ENCODE data around the gene THOC6. TPM values are rescaled to one million over a fixed set of nuclear protein-coding genes. Genes with fewer than 3 reads are reported as not detected.
A peak's percentile ranks its signal among the peaks of the same experiment; 100 is the strongest.

The THOC6 gene
- total RNA-seq, 1 experiment from 2014 or later: 76.5 TPM

GRCh38 chr16:3035972-3036725, 12.3 kb downstream of the THOC6 start:
- H3K27me3 Mint-ChIP-seq (ENCODE audit: low read depth): peaks cover 3% of the 10 kb centered on the region; the same call in 1 of the 2 replicates
- POLR2A ChIA-PET: interaction anchor here (0.7 to 1.4 kb wide), 2 partner anchors 8 to 12 kb away, joined by 3 read pairs; no protein-coding TSS in a partner anchor

GRCh38 chr16:3036726-3037315, 13.0 kb downstream of the THOC6 start, which contains the start of gene BICDL2:
BICDL2 (minus strand) TSS chr16:3036944; CDS start chr16:3035496, 1,448 bp downstream.
- peak; percentile 76 for ATAC-seq
- Mint-ChIP-seq H3K27ac (no peak within 1 kb of the TSS), H3K27me3 (ENCODE audit: low read depth) (peaks cover 3% of the 10 kb centered on the region; the same call in 1 of the 2 replicates), H3K4me3 (peak within 1 kb of the TSS; percentile 72), H3K9me3 (no peaks in the 10 kb centered on the region), H3K36me3 (no peaks in the 10 kb centered on the region), H3K4me1 (peaks cover 30% of the 10 kb centered on the region)
- peak; percentile 91 for DNase-seq (ENCODE audit: low spot score)
- CTCF ChIA-PET: interaction anchor here (0.6 to 11.1 kb wide), 5 partner anchors 5 to 559 kb away, joined by 4 to 152 read pairs (median 31); partner anchors contain the start of gene TNFRSF12A
- POLR2A ChIA-PET: interaction anchor here (0.7 kb wide), 1 partner anchor 9 kb away, joined by 3 read pairs; no protein-coding TSS in a partner anchor
- 0 out of 2 replicates have a peak, but pooled peaks have one; percentile 15 for TF ChIP-seq FOXP4 (CRISPR knock-in tag; IDR thresholded peaks at IDR 0.05)
- TF ChIP-seq MXD4 (CRISPR knock-in tag; IDR thresholded peaks at IDR 0.05; ENCODE audit: borderline replicate concordance): no peak
- TF ChIP-seq HMGXB4 (CRISPR knock-in tag; IDR thresholded peaks at IDR 0.05): 0 out of 2 replicates have a peak, but pooled peaks have one; percentile 15
- no peak for TF ChIP-seq ERG (CRISPR knock-in tag; IDR thresholded peaks at IDR 0.05)
- TF ChIP-seq GTF2I (CRISPR knock-in tag; conservative IDR thresholded peaks at IDR 0.05): peak; percentile 74
- no peak for TF ChIP-seq TCF7 (CRISPR knock-in tag; IDR thresholded peaks at IDR 0.05; ENCODE audit: low read depth)
- no peak for TF ChIP-seq AR (CRISPR knock-in tag; IDR thresholded peaks at IDR 0.05)
- no peak for TF ChIP-seq USF1 (CRISPR knock-in tag; IDR thresholded peaks at IDR 0.05)
- no peak for TF ChIP-seq TEAD4 (CRISPR knock-in tag; IDR thresholded peaks at IDR 0.05)
- no peak for TF ChIP-seq AFF4 (CRISPR knock-in tag; IDR thresholded peaks at IDR 0.05; ENCODE audit: borderline replicate concordance)
- no peak for TF ChIP-seq STAT6 (CRISPR knock-in tag; conservative IDR thresholded peaks at IDR 0.05; ENCODE audit: low read depth)
- TF ChIP-seq EMX1 (CRISPR knock-in tag; IDR thresholded peaks at IDR 0.05): no peak

More at GRCh38 chr16:3035972-3036725, 12.3 kb downstream of the THOC6 start:
- H3K36me3 Mint-ChIP-seq: no peaks in the 10 kb centered on the region
- ATAC-seq (peak; percentile 15), DNase-seq (ENCODE audit: low spot score) (peak; percentile 42)
- H3K27ac Mint-ChIP-seq: no peak overlapping the region
- TF ChIP-seq PRRX2 (CRISPR knock-in tag; IDR thresholded peaks at IDR 0.05) (no peak), TCF7 (CRISPR knock-in tag; IDR thresholded peaks at IDR 0.05; ENCODE audit: low read depth) (no peak), ZMAT4 (CRISPR knock-in tag; IDR thresholded peaks at IDR 0.05) (no peak), ZNF263 (CRISPR knock-in tag; IDR thresholded peaks at IDR 0.05; ENCODE audit: low read depth) (peak; percentile 25; the same call in 1 of the 2 replicates)
- peaks cover 33% of the 10 kb centered on the region for H3K4me1 Mint-ChIP-seq
- CTCF ChIA-PET: interaction anchor here (0.6 to 11.1 kb wide), 6 partner anchors 5 to 560 kb away, joined by 4 to 292 read pairs (median 21); partner anchors contain the start of genes CLDN6, HCFC1R1, THOC6 and TNFRSF12A
- H3K9me3 Mint-ChIP-seq: no peaks in the 10 kb centered on the region
- H3K4me3 Mint-ChIP-seq: peak overlapping the region; percentile 72

Measured in WTC11 (cell line).